Type B pancreatic cell (in vitro differentiated cells): ENCODE results near the gene PRG3. TPM values are rescaled to one million over a fixed set of nuclear protein-coding genes. Genes with fewer than 3 reads are reported as not detected.

Source experiments
- DNase-seq: peaks from one replicate; pipeline ENCODE4 v3.0.0; 2021; ENCODE audit warnings: mixed read lengths; ENCODE audit not compliant: unreplicated experiment; ENCODE audit errors: extremely low spot score
- H3K27ac Mint-ChIP-seq: 2 replicates; pipeline ENCODE4 v1.8.0; 2021; ENCODE audit warnings: mild to moderate bottlenecking, mixed read lengths
- H3K27me3 Mint-ChIP-seq: 2 replicates; pipeline ENCODE4 v1.8.0; 2021; ENCODE audit warnings: mixed read lengths
- H3K36me3 Mint-ChIP-seq: 2 replicates; pipeline ENCODE4 v1.8.0; 2021; ENCODE audit warnings: mixed read lengths
- H3K4me1 Mint-ChIP-seq: one replicate; pipeline ENCODE4 v1.8.0; 2021; ENCODE audit warnings: mixed read lengths; ENCODE audit not compliant: unreplicated experiment
- H3K4me3 Mint-ChIP-seq: 2 replicates; pipeline ENCODE4 v1.8.0; 2021; ENCODE audit warnings: mild to moderate bottlenecking, mixed read lengths
- H3K9me3 Mint-ChIP-seq: 2 replicates; pipeline ENCODE4 v1.8.0; 2021; ENCODE audit warnings: mixed read lengths
- CTCF ChIP-seq: fragments of 200-600 bp; sonication (generic); conservative IDR thresholded peaks from 2 replicates; pipeline ENCODE4 v1.5.0; 2021; ENCODE audit warnings: antibody characterized with exemption, mild to moderate bottlenecking
- total RNA-seq: library from RNA; stranded (reverse); gene quantifications from 2 replicates; pipeline ENCODE4 v1.2.1, GENCODE V29; 2021; ENCODE audit warnings: low replicate concordance

Gene PRG3
- total RNA-seq, 1 donor from 2014 or later: not detected

DNA sequence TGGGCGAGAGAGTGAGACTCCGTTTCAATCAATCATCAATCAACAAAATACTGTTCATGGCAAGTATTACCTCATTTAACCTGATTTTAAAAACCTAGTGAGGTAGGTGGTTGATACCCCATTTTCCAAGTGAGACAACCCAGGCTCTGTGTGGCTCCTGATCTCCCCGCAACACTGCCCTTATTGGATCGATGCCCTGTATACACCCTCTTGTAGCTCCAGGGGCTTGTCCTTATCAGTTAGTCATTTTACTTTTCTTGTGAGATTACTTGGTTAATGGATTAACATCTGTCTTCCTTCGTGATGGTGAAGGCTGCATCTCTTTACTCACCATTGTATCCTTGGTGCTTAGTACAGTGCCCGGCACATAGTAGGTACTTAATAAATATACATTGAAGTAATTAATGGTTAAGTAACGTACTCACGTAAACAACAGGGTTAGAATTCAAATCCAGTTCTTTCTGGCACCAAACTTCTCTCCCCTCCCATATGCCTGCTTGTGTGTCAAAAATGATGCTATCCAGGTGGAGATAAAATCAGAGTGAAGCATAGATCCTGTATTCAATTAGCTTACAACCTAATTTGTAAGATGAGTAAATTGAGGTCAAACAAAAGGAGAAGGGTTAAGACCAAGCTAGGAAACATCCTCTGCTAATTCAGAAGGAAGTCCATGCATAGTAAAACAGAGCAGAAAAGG, 11.3 kb upstream of the PRG3 start:
- no peaks in the 10 kb centered on the region for H3K36me3 Mint-ChIP-seq
- H3K4me3 Mint-ChIP-seq: no peak overlapping the region
- peaks cover 38% of the 10 kb centered on the region for H3K27me3 Mint-ChIP-seq

GRCh38 chr11:57391539-57391938, 10.6 kb upstream of the PRG3 start:
- Mint-ChIP-seq H3K9me3 (no peaks in the 10 kb centered on the region), H3K4me3 (no peak overlapping the region), H3K27me3 (peaks cover 39% of the 10 kb centered on the region), H3K4me1 (no peaks in the 10 kb centered on the region), H3K36me3 (no peaks in the 10 kb centered on the region), H3K27ac (no peak overlapping the region)
- no peak for TF ChIP-seq CTCF
- no peak for DNase-seq

More for the DNA sequence above, 11.3 kb upstream of the PRG3 start:
- TF ChIP-seq CTCF: no peak
- DNase-seq: no peak
- H3K9me3 Mint-ChIP-seq: no peaks in the 10 kb centered on the region
- no peaks in the 10 kb centered on the region for H3K4me1 Mint-ChIP-seq
- H3K27ac Mint-ChIP-seq: no peak overlapping the region

DNA sequence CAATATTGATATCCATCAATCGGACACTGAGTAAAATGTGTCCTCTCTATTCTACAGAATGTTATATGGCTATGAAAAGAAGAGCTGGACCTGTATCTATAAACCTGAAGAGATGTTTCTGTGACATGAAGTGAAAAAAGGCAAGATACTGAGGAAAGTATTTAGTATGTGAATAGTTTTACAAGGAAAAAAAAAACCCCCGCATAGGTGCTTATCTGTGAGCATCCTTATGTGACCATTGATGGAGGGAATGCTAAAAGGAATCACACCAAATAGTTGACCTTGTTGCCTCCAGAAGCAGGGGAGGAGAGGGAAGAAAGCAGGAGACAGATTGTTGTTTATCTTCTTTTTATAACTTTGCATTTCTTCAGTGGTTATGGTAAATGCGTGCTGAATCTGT, 10.2 kb upstream of the PRG3 start:
- no peaks in the 10 kb centered on the region for H3K36me3 Mint-ChIP-seq
- peaks cover 43% of the 10 kb centered on the region for H3K27me3 Mint-ChIP-seq
- H3K4me3 Mint-ChIP-seq: no peak overlapping the region
- DNase-seq: no peak
- no peak for TF ChIP-seq CTCF
- no peaks in the 10 kb centered on the region for H3K9me3 Mint-ChIP-seq
- no peak overlapping the region for H3K27ac Mint-ChIP-seq
- H3K4me1 Mint-ChIP-seq: no peaks in the 10 kb centered on the region

GRCh38 chr11:57390535-57390934, 9.6 kb upstream of the PRG3 start, which contains the start of gene PRG2:
Gene PRG2, minus strand, starts transcription at chr11:57390650. Its CDS starts 706 bp downstream, at chr11:57389944.
- TF ChIP-seq CTCF: no peak
- no peaks in the 10 kb centered on the region for H3K4me1 Mint-ChIP-seq
- no peak within 1 kb of the TSS for H3K27ac Mint-ChIP-seq
- peaks cover 48% of the 10 kb centered on the region for H3K27me3 Mint-ChIP-seq
- H3K9me3 Mint-ChIP-seq: no peaks in the 10 kb centered on the region
- no peak for DNase-seq
- H3K4me3 Mint-ChIP-seq: no peak within 1 kb of the TSS
- H3K36me3 Mint-ChIP-seq: no peaks in the 10 kb centered on the region

DNA sequence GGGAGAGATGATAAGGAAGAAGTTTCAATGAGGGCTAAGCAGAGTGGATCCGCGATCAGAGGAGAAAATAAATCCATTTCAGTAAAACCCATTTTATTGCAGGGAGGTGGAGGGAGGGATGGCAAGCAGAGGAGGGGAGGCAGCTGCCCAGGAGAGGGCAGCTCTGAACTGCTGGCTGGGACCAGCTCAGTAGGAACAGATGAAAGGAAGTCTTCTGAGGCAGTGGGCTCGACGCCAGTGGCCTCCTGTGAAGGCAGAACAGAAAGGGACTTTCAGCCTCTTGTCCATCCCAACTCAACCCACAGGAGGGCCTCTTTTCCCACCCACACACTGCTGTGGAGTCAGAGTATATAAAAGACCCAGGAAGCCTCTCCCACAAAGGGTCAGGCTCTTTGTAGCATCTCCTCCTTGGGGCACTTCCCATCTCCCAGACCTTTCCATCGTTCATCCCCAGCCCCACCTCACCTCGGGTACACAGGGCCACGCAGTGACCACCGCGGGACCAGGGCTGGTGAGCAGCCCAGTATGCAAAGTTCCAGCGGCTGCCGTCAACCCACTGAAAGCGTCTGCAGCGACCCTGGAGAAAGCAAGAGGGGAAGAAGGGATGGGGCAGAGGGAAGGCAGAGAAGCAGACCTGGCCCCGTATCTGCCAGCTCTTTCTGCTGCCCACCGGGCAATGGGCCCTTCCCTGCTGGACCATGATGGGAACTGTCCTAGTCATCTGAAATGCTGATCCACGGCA, 6.5 kb upstream of the PRG3 start:
- DNase-seq: no peak
- Mint-ChIP-seq H3K4me1 (no peaks in the 10 kb centered on the region), H3K27me3 (peaks cover 51% of the 10 kb centered on the region), H3K27ac (no peak overlapping the region), H3K9me3 (no peaks in the 10 kb centered on the region), H3K36me3 (no peaks in the 10 kb centered on the region), H3K4me3 (no peak overlapping the region)
- no peak for TF ChIP-seq CTCF
